ENCODE measurements around the gene POLR1B.
"Not testable (repeated sequence)": the region's sequence is repeated elsewhere in the genome, so short reads cannot be mapped to it uniquely, and the experiment has no call there.

The POLR1B gene

DNA sequence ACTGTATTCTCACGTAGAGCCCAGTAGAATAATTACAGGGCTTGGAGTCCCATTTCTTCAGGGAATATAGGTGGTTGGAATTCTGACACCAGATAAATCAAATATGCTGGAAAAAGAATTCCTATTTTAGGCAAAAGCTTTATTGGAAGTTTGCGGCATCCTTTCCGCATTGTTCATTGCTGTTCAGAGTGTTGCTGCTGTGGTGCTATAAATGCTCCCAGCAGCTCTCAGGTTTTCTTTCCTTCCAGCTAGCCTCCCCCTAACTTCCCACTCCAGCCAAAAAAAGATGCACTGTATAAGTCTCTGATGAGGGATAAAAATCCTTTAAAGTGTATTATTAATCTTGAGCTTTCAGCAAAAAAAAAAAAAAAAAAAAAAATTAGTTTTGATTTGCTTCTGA lies 25.5 kb upstream of the POLR1B start:
- TF ChIP-seq, protein P1, sequence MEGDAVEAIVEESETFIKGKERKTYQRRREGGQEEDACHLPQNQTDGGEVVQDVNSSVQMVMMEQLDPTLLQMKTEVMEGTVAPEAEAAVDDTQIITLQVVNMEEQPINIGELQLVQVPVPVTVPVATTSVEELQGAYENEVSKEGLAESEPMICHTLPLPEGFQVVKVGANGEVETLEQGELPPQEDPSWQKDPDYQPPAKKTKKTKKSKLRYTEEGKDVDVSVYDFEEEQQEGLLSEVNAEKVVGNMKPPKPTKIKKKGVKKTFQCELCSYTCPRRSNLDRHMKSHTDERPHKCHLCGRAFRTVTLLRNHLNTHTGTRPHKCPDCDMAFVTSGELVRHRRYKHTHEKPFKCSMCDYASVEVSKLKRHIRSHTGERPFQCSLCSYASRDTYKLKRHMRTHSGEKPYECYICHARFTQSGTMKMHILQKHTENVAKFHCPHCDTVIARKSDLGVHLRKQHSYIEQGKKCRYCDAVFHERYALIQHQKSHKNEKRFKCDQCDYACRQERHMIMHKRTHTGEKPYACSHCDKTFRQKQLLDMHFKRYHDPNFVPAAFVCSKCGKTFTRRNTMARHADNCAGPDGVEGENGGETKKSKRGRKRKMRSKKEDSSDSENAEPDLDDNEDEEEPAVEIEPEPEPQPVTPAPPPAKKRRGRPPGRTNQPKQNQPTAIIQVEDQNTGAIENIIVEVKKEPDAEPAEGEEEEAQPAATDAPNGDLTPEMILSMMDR (IDR thresholded peaks at IDR 0.05), result no peak
- TF ChIP-seq ZFX (IDR thresholded peaks at IDR 0.05; ENCODE audit: borderline replicate concordance), result no peak

DNA sequence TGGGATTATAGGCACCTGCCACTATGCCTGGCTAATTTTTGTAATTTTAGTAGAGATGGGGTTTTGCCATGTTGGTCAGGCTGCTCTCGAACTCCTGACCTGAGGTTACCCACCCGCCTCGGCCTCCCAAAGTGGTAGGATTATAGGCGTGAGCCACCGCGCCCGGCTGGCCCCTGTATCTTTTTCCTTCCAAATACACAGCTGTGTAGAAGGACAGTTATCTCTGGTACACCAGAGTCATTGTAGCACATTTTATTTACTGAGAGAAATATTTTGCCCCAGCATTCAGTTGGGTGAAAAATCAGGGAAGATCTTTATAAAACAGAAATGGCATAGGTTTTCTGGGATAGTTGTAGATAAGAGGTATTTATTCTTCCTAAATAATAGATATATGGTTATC lies 23.5 kb upstream of the POLR1B start:
- TF ChIP-seq ZFX (IDR thresholded peaks at IDR 0.05; ENCODE audit: borderline replicate concordance), result no peak
- TF ChIP-seq, protein P1 (IDR thresholded peaks at IDR 0.05), result no peak
- H3K27ac ChIP-seq, result no peak overlapping the region

More for the DNA sequence above, 25.5 kb upstream of the POLR1B start:
- H3K27ac ChIP-seq, result no peak overlapping the region

DNA sequence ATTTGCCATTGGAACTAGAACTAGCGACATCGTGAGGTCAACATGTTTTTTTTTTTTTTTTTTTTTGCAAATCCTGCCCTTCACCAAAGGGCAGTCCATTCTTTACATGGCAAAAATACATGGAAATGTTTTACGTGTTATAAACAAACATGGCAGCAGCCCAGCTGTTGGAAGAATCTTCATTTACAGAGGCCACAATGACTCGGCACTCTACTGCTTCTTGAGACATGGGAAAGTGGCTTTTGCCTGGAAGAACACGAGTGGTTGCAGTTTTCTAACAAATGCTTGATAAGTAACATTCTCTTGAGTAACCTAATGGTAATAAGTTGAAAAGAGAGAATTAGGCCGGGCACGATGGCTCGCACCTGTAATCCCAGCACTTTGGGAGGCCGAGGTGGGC lies 22.8 kb upstream of the POLR1B start:
- H3K27ac ChIP-seq, result no peak overlapping the region

DNA sequence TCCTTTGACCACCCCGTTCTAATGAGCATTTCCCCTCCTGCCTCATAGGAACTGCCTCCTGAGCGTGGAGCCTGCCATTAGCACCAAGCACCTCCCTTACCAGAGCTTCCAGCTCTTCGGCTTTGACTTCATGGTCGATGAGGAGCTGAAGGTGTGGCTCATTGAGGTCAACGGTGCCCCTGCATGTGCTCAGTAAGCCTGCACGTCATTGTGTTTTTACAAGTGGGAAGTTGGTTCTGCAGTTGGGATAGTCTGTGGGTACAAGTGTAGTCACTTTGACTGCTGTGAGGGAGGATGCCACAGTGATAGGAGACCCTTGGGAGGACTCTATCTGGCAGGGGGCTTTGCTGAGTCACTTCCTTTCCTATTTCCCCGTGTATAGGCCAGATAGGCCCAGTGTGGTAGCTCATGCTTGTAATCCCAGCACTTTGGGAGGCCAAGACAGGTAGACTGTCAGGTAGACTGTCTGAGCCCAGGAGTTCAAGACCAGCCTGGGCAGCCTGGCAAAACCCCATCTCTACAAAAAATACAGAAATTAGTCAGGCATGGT lies 22.0 kb upstream of the POLR1B start:
- no peak overlapping the region for H3K27ac ChIP-seq
- TF ChIP-seq, protein P1 (IDR thresholded peaks at IDR 0.05), result no peak
- TF ChIP-seq ZFX (IDR thresholded peaks at IDR 0.05; ENCODE audit: borderline replicate concordance), result no peak

More for the DNA sequence above, 22.8 kb upstream of the POLR1B start:
- TF ChIP-seq, protein P1 (IDR thresholded peaks at IDR 0.05), result no peak
- TF ChIP-seq ZFX (IDR thresholded peaks at IDR 0.05; ENCODE audit: borderline replicate concordance), result no peak

DNA sequence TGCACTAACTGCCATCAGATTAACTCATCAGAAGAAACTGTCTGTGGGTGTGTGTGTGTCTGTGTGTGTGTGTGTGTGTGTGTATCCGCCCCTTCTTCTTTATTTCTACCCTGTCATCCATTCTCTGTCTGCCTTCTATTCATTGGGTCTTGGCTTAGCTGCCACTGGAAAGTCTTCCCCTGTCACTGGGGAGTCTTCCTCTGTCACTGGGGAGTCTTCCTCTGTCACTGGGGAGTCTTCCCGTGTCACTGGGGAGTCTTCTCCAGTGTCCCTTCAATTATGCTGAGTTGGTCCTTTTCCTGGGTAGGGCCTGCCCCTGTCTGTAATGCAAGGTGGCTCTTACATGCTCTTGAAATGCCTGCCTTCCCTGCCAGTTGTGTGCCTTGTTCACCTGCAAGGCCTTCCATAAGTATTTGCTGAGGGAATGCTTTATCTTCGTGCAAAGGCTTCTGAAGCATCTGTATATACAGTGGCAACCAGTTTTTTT lies 18.9 kb upstream of the POLR1B start:
- TF ChIP-seq, protein P1 (IDR thresholded peaks at IDR 0.05), result no peak
- TF ChIP-seq ZFX (IDR thresholded peaks at IDR 0.05; ENCODE audit: borderline replicate concordance), result no peak
- H3K27ac ChIP-seq, result no peak overlapping the region

DNA sequence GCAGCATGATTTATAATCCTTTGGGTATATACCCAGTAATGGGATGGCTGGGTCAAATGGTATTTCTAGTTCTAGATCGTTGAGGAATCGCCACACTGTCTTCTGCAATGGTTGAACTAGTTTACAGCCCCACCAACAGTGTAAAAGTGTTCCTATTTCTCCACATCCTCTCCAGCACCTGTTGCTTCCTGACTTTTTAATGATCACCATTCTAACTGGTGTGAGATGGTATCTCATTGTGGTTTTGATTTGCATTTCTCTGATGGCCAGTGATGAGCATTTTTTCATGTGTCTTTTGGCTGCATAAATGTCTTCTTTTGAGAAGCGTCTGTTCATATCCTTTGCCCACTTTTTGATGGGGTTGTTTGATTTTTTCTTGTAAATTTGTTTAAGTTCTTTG lies 18.0 kb upstream of the POLR1B start:
- not testable (repeated sequence) for H3K27ac ChIP-seq

DNA sequence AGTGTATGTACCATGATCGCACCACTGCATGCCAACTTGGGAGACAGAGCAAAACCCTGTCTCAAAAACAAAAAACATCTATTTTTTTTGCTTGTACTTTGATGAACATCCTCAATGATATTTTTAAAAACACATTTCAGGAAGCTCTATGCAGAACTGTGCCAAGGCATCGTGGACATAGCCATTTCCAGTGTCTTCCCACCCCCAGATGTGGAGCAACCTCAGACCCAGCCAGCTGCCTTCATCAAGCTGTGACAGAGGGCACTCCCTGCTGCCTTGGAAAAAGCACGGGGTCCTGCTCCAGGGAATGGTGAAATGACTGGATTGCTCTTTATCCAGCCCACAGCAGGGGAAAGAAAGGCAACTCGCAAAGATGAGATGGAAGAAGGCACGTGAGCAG lies 13.7 kb upstream of the POLR1B start:
- no peak overlapping the region for H3K27ac ChIP-seq
- TF ChIP-seq, protein P1 (IDR thresholded peaks at IDR 0.05), result no peak
- TF ChIP-seq ZFX (IDR thresholded peaks at IDR 0.05; ENCODE audit: borderline replicate concordance), result no peak

DNA sequence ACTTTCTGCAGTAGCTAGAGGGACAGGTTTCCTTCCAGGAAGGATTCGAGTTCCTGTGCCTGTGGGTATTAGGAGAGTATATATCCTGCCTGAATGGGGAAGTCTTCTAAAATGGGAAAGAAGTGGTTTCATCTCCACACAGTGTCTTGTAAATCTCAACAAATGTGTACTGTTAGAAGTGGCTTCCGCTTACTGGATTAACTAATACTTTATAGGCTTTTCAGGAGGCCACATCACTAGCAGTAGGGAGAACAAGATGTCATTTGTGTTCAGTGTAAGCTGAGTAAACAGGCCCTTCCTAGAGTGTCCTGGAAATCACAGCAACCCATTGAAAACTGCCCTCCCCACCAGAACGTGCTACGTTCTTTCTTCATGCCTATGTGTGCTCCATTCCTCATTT lies 12.5 kb upstream of the POLR1B start:
- TF ChIP-seq, protein P1 (IDR thresholded peaks at IDR 0.05), result no peak
- no peak for TF ChIP-seq ZFX (IDR thresholded peaks at IDR 0.05; ENCODE audit: borderline replicate concordance)
- no peak overlapping the region for H3K27ac ChIP-seq
